Cardiac muscle cell (in vitro differentiated cells and primary cell): ENCODE measurements around the gene TET3. TPM values are rescaled to one million over a fixed set of nuclear protein-coding genes. Genes with fewer than 3 reads are reported as not detected.

Experiments used
- DNase-seq, 2 donors: peaks; one replicate each; pipeline versions ENCODE4 v3.0.0 to v3.0.0-alpha.2; 2010 to 2017; ENCODE audit warnings: low read depth in 1 of 2, low spot score in 1 of 2
- H3K27ac ChIP-seq: fragments of 200-600 bp; sonication (generic); 2 replicates; pipeline ENCODE4 v1.5.1; 2016
- H3K27me3 ChIP-seq: fragments of 200-600 bp; sonication (generic); 2 replicates; pipeline ENCODE4 v1.6.0; 2016; ENCODE audit warnings: control low read depth
- H3K36me3 ChIP-seq: fragments of 200-600 bp; sonication (generic); 2 replicates; pipeline ENCODE4 v1.5.1; 2016; ENCODE audit warnings: control low read depth
- H3K4me1 ChIP-seq: fragments of 200-600 bp; sonication (generic); 2 replicates; pipeline ENCODE4 v1.8.1; 2017; ENCODE audit warnings: low read depth, mild to moderate bottlenecking, mixed run types
- H3K4me3 ChIP-seq: fragments of 200-600 bp; sonication (generic); 2 replicates; pipeline ENCODE4 v1.5.1; 2016; ENCODE audit warnings: mild to moderate bottlenecking
- H3K9me3 ChIP-seq: fragments of 200-600 bp; sonication (generic); 2 replicates; pipeline ENCODE4 v1.5.1; 2017; ENCODE audit warnings: low read depth, mild to moderate bottlenecking, control low read depth
- CTCF ChIP-seq: IDR thresholded peaks from 2 replicates; pipeline ENCODE4 v1.5.1; 2012; ENCODE audit warnings: low read depth, mild to moderate bottlenecking, low read length
- polyA plus RNA-seq: library from polyadenylated mRNA; unstranded; fragments of >200 nt; fragmentation: Nextera tagmentation; extraction: Ambion mirVana; gene quantifications from 2 replicates; pipeline ENCODE4 v1.2.1, GENCODE V29; 2016
- total RNA-seq: library from RNA; depleted of rRNA; stranded (reverse); fragments of >200 nt; gene quantifications from 2 replicates; pipeline ENCODE4 v1.2.3, GENCODE V29; 2016

Gene TET3
- total and polyA plus RNA-seq, 2 experiments from 2014 or later, result 2.9 to 10.2 TPM

- Histone ChIP-seq H3K4me3 (no peak overlapping the region), H3K4me1 (no peaks in the 10 kb centered on the region), H3K27ac (no peak overlapping the region), H3K27me3 (no peaks in the 10 kb centered on the region), H3K9me3 (no peaks in the 10 kb centered on the region), H3K36me3 (peaks cover 20% of the 10 kb centered on the region)
- TF ChIP-seq CTCF, result no peak
- DNase-seq, result no peak
Measured at GRCh38 chr2:73961823-73962615, 22.7 kb upstream of the TET3 start.

- Histone ChIP-seq H3K36me3 (peaks cover 16% of the 10 kb centered on the region), H3K9me3 (no peaks in the 10 kb centered on the region), H3K4me3 (no peak overlapping the region), H3K27ac (no peak overlapping the region), H3K4me1 (no peaks in the 10 kb centered on the region), H3K27me3 (no peaks in the 10 kb centered on the region)
- TF ChIP-seq CTCF, result no peak
- DNase-seq, result no peak
Measured at GRCh38 chr2:73962798-73963197, 21.9 kb upstream of the TET3 start.

- Histone ChIP-seq H3K27ac (no peak overlapping the region), H3K27me3 (no peaks in the 10 kb centered on the region), H3K4me1 (no peaks in the 10 kb centered on the region), H3K36me3 (peaks cover 9% of the 10 kb centered on the region), H3K4me3 (no peak overlapping the region), H3K9me3 (no peaks in the 10 kb centered on the region)
- TF ChIP-seq CTCF, result no peak
- peak in 1 of 2 donors; percentile 12 for DNase-seq
Measured at GRCh38 chr2:73963385-73964120, 21.2 kb upstream of the TET3 start.

GRCh38 chr2:73964223-73964622 is 20.5 kb upstream of the TET3 start:
- DNase-seq, result no peak
- TF ChIP-seq CTCF, result no peak
- Histone ChIP-seq H3K4me3 (no peak overlapping the region), H3K36me3 (peaks cover 2% of the 10 kb centered on the region), H3K27ac (no peak overlapping the region), H3K4me1 (no peaks in the 10 kb centered on the region), H3K27me3 (no peaks in the 10 kb centered on the region), H3K9me3 (no peaks in the 10 kb centered on the region)

- no peaks in the 10 kb centered on the region for H3K27me3 ChIP-seq
- H3K4me3 ChIP-seq, result no peak overlapping the region
- TF ChIP-seq CTCF, result no peak
- no peaks in the 10 kb centered on the region for H3K4me1 ChIP-seq
- DNase-seq, result no peak
- H3K27ac ChIP-seq, result no peak overlapping the region
- H3K36me3 ChIP-seq, result no peaks in the 10 kb centered on the region
- no peaks in the 10 kb centered on the region for H3K9me3 ChIP-seq
Measured at GRCh38 chr2:73965053-73965452, 19.7 kb upstream of the TET3 start.
